Cardiac septum (tissue), 1 donor: Measurements from ENCODE around the gene TRAPPC12. TPM values are rescaled to one million over a fixed set of nuclear protein-coding genes. Genes with fewer than 3 reads are reported as not detected.
A peak's percentile ranks its signal among the peaks of the same experiment; 100 is the strongest.
"Not testable (repeated sequence)": the region's sequence is repeated elsewhere in the genome, so short reads cannot be mapped to it uniquely, and the experiment has no call there.

Source experiments
- DNase-seq: peaks from one replicate; pipeline ENCODE4 v3.0.0-alpha.2; 2020; ENCODE audit warnings: low spot score
- intact Hi-C: fragments of 100-400 bp; cut with DNase I; formaldehyde crosslinking; loops from one replicate; pipeline ENCODE4 v1.14.0; 2022
- total RNA-seq: library from RNA; stranded (reverse); fragmentation: NEBNext Ultra II Directional; extraction: Animal tissue kit (Norgen Biotek cat#: 25700); gene quantifications from one replicate; pipeline ENCODE4 v1.2.1, GENCODE V29; 2021
- donor health status: DM: no; HTN: no; CAD: no.

TRAPPC12 gene
- total RNA-seq, 1 donor from 2014 or later, result 67.5 TPM

DNA sequence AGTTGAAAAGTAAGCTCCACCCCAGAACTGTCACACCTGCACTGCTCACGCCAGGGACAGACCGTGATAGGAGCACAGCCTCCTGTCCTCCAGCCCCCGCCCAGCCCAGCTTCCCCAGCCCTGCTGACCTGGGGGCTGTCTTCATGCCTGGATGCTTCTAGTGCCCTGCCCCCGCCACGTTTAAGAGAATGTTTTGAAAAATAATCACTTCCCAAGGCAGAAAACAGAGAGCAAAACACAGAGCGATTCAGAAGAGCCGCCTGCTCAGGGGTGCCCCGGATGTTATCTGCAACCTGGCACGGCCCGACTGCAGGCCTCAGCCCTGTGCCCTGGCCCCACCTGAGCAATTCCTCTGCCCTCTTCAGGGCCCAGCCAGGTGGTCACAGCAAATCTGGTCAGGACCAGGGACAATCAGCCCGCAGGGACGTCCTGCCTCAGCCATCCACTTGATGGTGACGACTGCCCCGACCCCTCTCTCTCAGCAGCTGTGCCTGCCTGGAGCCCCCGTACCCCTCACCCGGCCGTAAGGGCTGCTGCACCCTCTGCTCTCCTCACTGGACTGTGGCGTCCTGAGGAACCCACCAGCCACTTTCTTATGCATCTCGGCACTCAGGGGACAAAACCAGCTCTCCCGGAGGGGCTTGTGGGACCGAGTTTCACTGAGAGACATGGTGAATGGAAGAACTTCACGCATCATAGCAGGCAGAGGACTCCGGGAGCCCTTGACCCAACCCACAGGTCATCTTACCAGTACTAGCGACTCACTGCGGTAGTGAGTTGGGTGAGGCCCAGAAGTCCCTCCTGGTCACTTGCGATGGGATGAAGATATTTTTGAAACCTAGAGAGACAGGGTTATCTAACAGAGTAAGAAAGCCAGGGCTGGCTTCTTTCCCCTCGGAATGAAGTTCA, 109.6 kb downstream of the TRAPPC12 start:
- intact Hi-C loops, result no loop called here
- DNase-seq, result peak; percentile 61

DNA sequence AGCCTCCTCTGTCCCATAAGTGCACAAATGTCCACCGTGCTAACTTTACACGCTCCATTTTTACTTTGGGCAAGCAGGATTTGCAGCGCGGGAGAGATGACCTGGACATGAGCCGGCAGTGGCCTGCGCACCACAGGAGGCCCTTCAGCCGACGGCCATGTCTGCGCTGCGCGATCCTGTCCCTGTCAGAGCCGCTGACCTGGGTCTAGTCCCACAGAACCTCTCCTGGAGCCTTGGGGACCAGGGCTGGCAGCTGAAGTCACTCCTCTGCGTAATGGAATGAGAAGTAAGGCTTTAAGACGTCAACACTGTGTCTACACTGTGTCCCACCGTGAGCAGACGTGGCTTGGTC, 110.2 kb downstream of the TRAPPC12 start:
- peak; percentile 71 for DNase-seq
- intact Hi-C loops, result no loop called here

DNA sequence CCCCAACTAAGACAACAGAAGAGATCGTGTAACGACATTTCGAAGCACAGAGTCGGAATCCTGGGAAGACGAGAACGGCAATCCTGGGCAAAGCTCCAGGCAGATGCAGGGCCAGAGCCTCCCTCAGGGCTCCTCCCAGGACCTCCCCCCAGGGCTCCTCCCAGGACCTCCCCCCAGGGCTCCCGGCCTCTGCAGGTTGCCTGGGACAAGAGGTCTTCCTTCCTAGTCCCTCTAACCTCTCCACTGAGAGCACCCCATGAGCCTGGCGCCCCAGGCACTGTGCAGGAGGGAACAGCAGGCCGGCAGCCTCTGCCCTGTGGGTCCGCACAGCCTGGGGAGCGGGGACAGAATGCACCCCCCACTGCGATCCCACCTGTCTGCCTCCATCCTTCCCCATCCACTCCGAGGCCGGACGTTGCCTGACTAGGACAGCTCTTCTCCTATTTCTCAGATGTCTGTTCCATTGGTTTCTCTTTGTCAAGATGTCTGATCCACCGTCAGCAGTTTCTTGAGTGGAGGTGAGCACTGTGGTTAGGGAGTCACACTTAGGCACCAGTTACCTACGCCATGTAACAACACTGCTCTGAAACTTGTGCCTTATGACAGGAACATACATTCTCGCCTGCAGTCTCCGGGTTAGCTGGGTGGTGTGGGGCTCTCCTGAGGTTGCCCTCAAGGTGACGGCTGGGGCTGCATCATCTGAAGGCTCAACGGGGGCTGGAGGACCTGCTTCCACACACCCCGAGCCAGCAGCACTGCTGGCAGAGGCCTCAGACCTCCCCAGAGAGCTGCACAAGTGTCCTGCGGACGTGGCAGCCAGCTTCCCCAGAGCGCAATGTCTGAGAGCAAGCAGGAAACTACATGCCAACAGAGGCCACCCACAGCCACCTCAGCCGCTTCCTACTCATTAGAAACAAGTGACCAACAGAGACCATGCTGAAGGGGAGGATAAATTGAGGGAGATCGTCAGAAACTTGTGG, 111.0 kb downstream of the TRAPPC12 start:
- intact Hi-C loops, result no loop called here
- DNase-seq, result peak; percentile 71

DNA sequence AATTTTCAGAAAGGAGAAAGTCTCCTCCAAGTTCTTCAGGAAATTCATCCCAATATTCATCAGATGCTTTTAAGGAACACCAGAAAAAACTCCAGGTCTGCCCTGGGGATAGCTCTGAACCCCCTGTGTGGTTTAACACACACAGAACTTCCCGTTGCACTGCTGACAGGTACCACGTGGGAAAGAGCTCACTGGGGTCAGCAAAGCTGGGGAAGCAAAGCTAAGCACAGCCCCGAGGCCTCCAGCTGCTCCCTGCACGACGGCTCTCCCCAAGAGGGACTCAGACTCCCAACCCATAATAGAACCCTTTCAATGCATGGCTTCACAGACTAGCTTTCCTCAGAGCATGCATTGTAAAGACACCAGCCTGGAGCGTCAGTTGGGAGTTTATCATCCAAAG, 111.8 kb downstream of the TRAPPC12 start:
- DNase-seq, result peak; percentile 39
- intact Hi-C loops, result no loop called here

DNA sequence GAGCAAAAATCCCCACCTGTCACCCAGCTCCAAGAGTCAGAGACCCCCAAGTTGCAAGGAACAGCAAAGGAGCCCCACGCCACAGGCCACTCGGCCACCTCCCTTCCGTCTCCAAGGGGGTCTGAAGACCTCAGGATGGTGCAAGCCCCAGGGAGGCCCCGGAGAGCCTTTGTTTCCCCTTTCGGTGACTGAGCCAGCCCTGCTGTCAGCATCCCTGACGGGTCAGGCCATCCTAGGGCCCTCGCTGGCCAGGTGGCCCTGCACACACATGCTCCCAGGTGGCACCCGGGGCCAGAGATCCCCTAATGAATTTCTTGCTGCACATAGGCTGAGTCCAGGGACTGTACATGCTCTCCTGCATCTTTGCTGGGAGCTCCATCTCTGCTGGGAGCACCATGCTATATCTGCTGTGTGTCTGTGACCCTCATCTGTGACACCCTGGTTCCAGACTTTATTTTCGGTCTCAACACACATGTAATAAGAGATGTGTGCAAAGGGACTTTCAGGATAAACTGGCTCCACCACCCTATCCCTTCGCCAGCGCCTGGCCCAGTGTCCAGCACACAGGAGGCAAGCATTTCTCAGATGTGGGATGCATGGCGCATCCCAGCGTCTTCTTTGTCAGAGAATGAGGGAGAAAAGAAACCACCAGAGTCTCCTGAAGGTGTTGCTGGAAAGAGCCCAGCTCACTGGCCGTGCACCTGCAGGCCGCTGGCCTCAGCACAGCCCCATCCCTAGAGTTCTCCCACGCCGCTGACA, 112.4 kb downstream of the TRAPPC12 start:
- intact Hi-C loops, result no loop called here

DNA sequence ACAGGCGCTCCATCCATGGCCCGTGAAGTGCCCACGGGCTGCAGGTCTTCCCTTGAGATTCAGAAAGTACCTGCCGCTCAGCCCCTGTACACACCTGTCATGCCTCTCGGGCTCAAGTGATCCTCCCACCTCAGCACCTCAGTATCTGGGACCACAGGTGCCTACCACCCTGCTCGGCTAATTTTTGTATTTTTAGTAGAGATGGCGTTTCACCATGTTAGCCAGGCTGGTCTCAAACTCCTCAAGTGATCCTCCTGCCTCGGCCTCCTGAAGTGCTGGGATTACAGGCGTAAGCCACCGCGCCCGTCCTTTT, 112.9 kb downstream of the TRAPPC12 start:
- peak; percentile 57 for DNase-seq
- intact Hi-C loops, result not testable (repeated sequence)

More for the DNA sequence above, 112.4 kb downstream of the TRAPPC12 start:
- peak; percentile 72 for DNase-seq

DNA sequence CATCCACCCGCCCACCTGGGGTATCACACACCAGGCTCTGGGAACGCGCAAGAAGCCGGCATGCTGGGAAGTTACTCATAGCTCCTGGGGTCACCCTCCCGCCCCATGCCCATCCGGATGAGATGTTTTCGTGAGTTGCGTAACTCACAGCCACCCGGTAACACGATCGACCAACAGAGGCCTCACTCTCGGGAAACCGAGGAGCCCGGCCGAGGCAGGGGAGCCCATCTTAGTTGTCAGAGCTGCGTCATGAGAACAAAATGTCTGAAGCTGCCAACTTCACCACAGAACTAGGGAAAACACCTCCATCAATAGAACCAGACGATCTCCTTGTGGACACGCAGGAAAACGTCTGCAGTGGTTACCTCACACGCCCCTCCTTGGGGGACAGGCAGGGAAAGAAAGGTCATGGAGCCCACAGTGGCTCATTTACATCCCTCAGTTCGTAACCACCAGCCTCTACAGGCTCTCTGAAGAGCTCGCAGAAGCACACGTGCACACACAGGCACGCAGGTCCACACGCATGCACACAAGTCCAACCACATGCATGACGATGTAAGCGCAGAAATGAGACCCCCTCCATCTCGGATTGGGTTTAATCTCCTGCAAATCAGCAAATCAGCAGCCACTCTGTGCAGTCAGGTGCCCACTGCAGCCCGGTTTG, 113.6 kb downstream of the TRAPPC12 start:
- intact Hi-C loops, result no loop called here
- peak; percentile 74 for DNase-seq

DNA sequence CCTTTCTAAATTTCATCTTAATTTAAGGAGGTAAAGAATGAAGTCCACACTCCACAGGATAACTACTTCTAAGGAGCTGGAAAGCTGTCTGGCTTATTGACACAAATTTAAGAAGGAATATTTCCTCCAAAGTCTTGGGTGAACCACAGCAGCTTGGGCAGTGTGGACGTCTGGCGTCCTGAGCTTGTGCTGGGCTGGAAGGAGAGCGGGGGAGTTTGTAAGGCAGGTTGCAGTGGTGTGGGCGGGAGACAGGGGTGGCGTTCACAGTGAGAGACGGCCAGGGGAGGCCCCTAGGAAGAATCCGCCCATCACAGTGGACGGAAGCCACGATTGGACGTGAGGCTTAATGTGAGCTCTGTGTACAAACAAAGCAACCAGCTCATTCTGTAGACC, 114.1 kb downstream of the TRAPPC12 start:
- DNase-seq, result peak; percentile 66
- intact Hi-C loops, result no loop called here

DNA sequence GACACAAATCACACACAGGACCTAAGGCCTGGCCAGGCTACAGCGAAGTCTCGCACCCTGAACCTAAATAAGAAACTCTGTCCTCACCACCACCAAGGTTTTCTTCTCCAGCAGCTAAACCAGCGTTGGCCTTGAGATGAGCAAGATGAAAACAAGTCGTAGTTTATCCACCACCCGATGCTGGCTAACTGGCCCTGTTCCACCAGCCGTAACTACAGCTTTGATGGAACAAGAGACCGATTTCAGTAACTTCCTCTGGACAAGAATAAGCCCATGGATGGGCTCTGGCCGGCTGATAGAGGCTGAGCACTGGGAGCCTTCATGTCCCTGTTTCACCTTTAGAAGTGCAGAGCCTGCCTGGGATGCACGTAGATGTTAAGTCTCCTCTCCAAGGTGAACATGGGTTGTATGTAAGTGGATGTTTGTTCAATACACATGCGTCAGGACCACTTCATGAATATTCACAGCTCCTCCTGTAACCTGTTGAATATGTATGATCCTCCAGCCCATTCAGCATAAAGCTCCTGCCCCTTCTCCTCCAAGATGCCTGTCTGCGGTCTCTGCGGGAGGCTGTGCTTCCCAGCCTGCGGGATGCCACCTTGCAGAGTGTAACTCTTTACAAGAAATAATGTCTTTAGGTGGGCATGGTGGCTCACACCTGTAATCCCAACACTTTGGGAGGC, 115.6 kb downstream of the TRAPPC12 start:
- intact Hi-C loops, result no loop called here
- peak; percentile 39 for DNase-seq

DNA sequence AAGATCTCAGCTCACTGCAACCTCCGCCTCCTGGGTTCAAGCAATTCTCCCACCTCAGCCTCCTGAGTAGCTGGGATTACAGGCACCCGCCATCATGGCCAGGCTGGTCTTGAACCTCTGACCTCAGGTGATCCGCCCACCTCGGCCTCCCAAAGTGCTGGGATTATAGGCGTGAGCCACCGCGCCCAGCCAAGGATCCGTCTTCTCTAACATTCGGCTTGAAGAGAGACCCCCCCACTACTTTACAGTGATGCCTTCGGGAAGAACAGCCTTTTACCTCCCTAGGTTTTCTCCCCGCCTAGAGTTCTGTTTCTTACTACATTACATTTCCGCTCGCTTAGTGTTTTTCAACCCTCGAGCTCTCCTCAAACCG, 117.2 kb downstream of the TRAPPC12 start:
- intact Hi-C loops, result not testable (repeated sequence)
- DNase-seq, result peak; percentile 49

DNA sequence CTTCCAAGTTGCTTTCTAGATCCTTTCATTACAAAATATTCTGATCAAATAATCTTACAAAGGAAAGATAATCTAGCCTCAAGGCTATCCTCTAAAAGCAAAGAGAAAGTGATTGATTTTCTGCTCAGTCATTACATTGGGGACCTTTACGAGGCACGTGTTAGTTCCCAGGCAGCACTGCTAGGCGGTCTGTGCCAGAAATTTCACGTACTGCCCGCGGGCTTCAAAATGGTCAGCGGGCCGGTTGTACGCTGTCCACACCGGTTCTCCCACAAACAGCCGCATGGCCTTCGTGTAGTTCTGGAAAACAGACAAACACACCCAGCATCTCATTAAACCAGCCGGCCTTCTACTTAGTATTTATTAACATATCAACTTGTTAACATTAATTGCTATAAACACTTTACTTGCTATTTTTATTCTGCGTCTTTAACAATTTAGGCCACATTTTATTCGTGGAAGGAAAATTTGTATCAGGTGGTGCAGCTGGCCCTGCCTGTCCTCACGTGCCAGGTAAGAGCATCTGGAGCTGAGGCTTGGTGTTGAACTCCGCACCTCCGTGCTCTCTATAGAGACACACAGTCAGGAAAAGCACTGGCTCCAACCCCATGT, 119.4 kb downstream of the TRAPPC12 start:
- DNase-seq, result no peak
- intact Hi-C loops, result no loop called here

DNA sequence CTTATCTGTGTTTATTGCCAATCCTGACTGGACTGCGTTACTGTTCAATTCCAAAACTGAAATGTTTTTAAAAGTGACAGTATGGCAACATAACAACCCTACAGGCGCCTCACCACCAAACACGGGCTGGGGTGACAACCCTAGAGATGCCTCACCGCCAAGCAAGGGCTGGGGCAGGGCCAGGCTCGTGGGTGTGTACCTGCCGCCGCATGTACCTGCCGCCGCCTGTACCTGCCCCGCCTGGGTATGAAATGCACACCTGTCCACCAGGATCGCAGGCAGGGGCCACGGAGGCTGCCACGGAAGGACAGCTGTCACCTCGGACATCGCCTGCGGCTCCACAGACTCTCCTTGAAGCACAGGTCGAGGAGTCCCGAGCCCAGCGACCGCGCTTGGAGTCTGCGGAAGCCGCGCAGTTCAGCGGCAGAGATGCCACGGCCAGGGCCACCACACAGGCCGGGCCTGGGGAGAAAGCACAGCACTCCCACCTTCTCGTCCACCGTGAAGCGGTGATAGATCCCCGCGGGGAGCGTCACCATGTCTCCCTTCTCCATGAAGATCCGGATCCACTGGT, 120.9 kb downstream of the TRAPPC12 start:
- intact Hi-C loops, result no loop called here
- DNase-seq, result peak; percentile 56

DNA sequence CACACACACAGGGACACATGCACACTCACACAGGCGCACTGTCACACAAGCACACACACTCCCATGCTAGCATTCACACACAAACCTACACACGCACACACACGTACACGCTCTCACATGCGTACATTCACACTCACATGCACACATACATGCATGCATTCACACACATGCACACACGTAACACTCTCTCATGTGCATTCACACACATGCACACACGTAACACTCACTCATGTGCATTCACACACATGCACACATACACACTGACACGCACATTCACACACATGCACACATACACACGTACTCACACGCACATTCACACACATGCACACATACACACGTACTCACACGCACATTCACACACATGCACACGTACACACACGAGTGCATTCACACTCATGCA, 123.6 kb downstream of the TRAPPC12 start:
- intact Hi-C loops, result no loop called here
- peak; percentile 29 for DNase-seq

DNA sequence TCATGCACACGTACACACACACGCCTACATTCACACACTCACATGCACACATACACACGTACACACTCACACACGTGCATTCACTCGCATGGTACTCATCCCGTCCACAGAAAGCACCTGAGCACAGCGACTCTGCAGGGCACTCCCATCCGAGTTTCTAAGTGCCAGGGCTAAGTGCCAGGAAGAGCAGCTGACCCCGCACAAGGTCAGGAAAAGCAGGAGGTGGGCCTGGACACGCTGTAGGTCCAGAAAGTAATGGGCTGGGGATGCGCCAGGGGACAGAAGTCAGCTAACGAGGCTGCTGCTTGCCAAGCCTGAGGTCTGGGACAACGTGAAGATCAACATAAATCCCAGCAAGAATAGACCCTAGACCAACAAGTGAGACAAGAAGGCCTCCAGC, 124.0 kb downstream of the TRAPPC12 start:
- intact Hi-C loops, result no loop called here
- DNase-seq, result peak; percentile 47

DNA sequence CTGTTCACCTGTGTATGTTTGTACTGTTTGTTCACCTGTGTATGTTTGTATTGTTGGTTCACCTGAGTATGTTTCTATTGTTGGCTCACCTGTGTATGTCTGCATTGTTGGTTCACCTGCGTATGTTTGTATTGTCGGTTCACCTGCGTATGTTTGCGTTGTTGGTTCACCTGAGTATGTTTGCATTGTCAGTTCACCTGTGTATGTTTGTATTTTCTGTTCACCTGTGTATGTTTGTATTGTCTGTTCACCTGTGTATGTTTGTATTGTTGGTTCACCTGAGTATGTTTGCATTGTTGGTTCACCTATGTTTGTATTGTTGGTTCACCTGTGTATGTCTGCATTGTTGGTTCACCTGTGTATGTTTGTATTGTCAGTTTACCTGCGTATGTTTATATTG, 125.2 kb downstream of the TRAPPC12 start:
- intact Hi-C loops, result no loop called here
- DNase-seq, result no peak

DNA sequence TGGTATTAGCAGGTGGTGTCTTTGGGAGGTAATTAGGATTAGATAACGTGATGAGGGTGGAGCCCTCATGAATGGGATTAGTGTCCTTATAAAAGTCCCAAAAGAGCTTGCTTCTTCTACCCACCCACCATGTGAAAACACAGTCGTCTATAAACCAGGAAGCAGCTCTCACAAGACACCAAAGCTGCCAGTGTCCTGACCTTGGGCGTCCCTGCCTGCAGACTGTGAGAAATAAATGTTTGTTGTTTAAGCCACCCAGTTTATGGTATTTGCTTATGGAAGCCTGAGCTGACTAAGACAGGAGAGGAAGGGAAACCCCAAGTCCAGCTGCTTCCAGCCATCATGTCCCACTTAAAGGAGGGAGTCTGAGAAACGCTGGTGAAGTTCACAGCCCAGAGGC, 126.3 kb downstream of the TRAPPC12 start:
- intact Hi-C loops, result no loop called here
- peak; percentile 54 for DNase-seq

DNA sequence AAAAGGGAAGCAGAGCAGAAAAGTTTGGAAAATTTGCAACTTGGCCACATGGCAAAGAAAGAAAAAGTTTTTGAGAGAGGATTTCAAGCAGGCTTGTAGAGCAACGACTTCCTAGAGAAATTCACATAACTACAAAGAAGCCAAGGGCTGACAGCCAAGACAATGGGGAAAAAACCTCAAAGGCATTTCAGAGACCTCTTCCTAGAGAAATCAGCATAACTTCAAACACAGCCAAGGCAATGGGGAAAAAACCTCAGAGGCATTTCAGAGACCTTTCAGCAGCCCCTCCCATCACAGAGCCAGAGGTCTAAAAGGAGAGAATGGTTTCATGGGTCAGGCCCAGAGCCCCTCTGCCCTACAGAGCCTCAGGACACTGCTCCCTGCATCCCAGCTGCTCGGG, 132.6 kb downstream of the TRAPPC12 start:
- DNase-seq, result no peak
- intact Hi-C loops, result no loop called here
